Neural cell (in vitro differentiated cells): ENCODE data around the gene MED22. TPM values are rescaled to one million over a fixed set of nuclear protein-coding genes. Genes with fewer than 3 reads are reported as not detected.

Experiments used
- H2AFZ ChIP-seq: fragments of 200-600, 300-800 bp; sonication (generic), shearing (Covaris generic); 2 replicates; pipeline ENCODE4 v1.6.0; 2014; ENCODE audit warnings: low read depth, mild to moderate bottlenecking, antibody characterized with exemption, low read length, moderate library complexity
- H3F3A ChIP-seq: fragments of 200-600 bp; shearing (Covaris generic); 2 replicates; pipeline ENCODE4 v1.6.1; 2016; ENCODE audit warnings: mild to moderate bottlenecking, moderate library complexity, mixed read lengths, antibody characterized with exemption, low read length; ENCODE audit not compliant: insufficient read depth, poor library complexity, severe bottlenecking
- H3K27ac ChIP-seq: fragments of 200-600, 300-800 bp; sonication (generic), shearing (Covaris generic); 2 replicates; pipeline ENCODE4 v1.5.1; 2014; ENCODE audit warnings: mild to moderate bottlenecking, low read length, moderate library complexity
- H3K27me3 ChIP-seq: fragments of 300-800, 200-600 bp; sonication (generic), shearing (Covaris generic); 2 replicates; pipeline ENCODE4 v1.6.0; 2014; ENCODE audit warnings: mild to moderate bottlenecking, low read depth, low read length, moderate library complexity; ENCODE audit not compliant: insufficient read depth
- H3K36me3 ChIP-seq: fragments of 300-800, 200-600 bp; sonication (generic), shearing (Covaris generic); 2 replicates; pipeline ENCODE4 v1.5.1; 2014; ENCODE audit warnings: mild to moderate bottlenecking, antibody characterized with exemption, low read length, moderate library complexity; ENCODE audit not compliant: insufficient read depth
- H3K4me2 ChIP-seq: fragments of 300-800, 200-600 bp; sonication (generic), shearing (Covaris generic); 2 replicates; pipeline ENCODE4 v1.6.0; 2014; ENCODE audit warnings: mild to moderate bottlenecking, low read length
- H3K4me3 ChIP-seq: fragments of 300-800, 200-600 bp; sonication (generic), shearing (Covaris generic); 2 replicates; pipeline ENCODE4 v1.5.1; 2014; ENCODE audit warnings: mild to moderate bottlenecking, low read length, moderate library complexity
- H3K79me2 ChIP-seq: fragments of 200-600 bp; shearing (Covaris generic); replicated peaks from 2 replicates; pipeline ENCODE4 v1.6.0; 2014; ENCODE audit warnings: mild to moderate bottlenecking, low read length, moderate library complexity; ENCODE audit not compliant: insufficient read depth
- H3K9ac ChIP-seq: fragments of 300-800, 200-600 bp; sonication (generic), shearing (Covaris generic); 2 replicates; pipeline ENCODE4 v1.6.1; 2016; ENCODE audit warnings: mild to moderate bottlenecking, low read length, mixed read lengths
- H3K9me2 ChIP-seq: fragments of 200-600 bp; shearing (Covaris generic); 2 replicates; pipeline ENCODE4 v1.6.1; 2016; ENCODE audit warnings: mild to moderate bottlenecking, low read length, mixed read lengths; ENCODE audit not compliant: insufficient read depth
- H3K9me3 ChIP-seq: fragments of 200-600, 300-800 bp; sonication (generic), shearing (Covaris generic); 2 replicates; pipeline ENCODE4 v1.6.1; 2016; ENCODE audit warnings: mild to moderate bottlenecking, mixed run types, low read length, moderate library complexity, mixed read lengths
- H4K20me1 ChIP-seq: fragments of 200-600 bp; shearing (Covaris generic); 2 replicates; pipeline ENCODE4 v1.6.1; 2016; ENCODE audit warnings: mild to moderate bottlenecking, mixed run types; ENCODE audit not compliant: insufficient read depth
- EP300 ChIP-seq: fragments of 450-650 bp; conservative IDR thresholded peaks from 2 replicates; pipeline ENCODE4 v1.6.1; 2014; ENCODE audit warnings: antibody characterized with exemption, mild to moderate bottlenecking, moderate library complexity; ENCODE audit not compliant: poor library complexity, severe bottlenecking
- EZH2 ChIP-seq: fragments of 200-600, 300-800 bp; shearing (Covaris generic), sonication (generic); IDR thresholded peaks from 2 replicates; pipeline ENCODE4 v1.6.1; 2014; ENCODE audit warnings: antibody characterized with exemption, low read length, borderline replicate concordance, mild to moderate bottlenecking; ENCODE audit not compliant: insufficient read depth, poor library complexity, severe bottlenecking
- MXI1 ChIP-seq: fragments of 450-650 bp; conservative IDR thresholded peaks from 2 replicates; pipeline ENCODE4 v1.6.1; 2014; ENCODE audit warnings: antibody characterized with exemption, mild to moderate bottlenecking; ENCODE audit not compliant: poor library complexity, severe bottlenecking
- POLR2AphosphoS5 ChIP-seq: IDR thresholded peaks from 2 replicates; pipeline ENCODE4 v1.6.1; 2012
- RAD21 ChIP-seq: fragments of 450-650 bp; conservative IDR thresholded peaks from 2 replicates; pipeline ENCODE4 v1.6.1; 2014; ENCODE audit warnings: antibody characterized with exemption, mild to moderate bottlenecking, moderate library complexity
- SMC3 ChIP-seq: fragments of 450-650 bp; conservative IDR thresholded peaks from 2 replicates; pipeline ENCODE4 v1.6.1; 2014; ENCODE audit warnings: antibody characterized with exemption, mild to moderate bottlenecking, moderate library complexity; ENCODE audit not compliant: poor library complexity
- TAF1 ChIP-seq: IDR thresholded peaks from 2 replicates; pipeline ENCODE4 v1.6.1; 2012; ENCODE audit warnings: low read depth
- polyA plus RNA-seq: library from polyadenylated mRNA; depleted of rRNA; stranded (reverse); fragments of >200 nt; gene quantifications from 2 replicates; pipeline ENCODE4 v1.2.3, GENCODE V29; 2014
- TF ChIP-seq, protein P1 (sequence below): fragments of 450-650 bp; IDR thresholded peaks from 2 replicates; pipeline ENCODE4 v1.5.1; 2014; ENCODE audit warnings: antibody characterized with exemption, mild to moderate bottlenecking, moderate library complexity; ENCODE audit not compliant: poor library complexity, severe bottlenecking
- TF ChIP-seq, protein P2 (sequence below): IDR thresholded peaks from 2 replicates; pipeline ENCODE4 v1.6.1; 2012; ENCODE audit warnings: borderline replicate concordance

The MED22 gene
- polyA plus RNA-seq, 1 donor from 2014 or later = 57.5 TPM

DNA sequence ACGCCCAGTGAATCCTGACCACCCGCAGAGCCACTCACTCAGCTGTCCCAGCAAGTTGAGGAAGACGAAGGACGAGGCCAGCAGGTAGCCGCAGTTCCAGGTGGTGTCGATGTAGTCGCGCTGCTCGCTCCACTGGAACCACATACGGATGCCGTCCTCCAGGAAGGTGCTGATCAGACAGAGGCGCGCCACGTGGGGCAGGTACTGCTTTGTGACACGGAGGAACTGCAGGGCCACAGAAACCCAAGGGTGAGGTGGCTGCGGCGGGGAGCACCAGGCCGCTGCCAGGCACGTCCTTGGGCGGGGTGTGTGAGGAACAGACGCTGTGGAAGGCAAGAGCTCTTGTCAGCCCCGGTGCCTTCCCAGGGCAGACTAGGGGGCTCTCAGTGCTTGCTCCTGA lies 19.3 kb upstream of the MED22 start:
- no peaks in the 10 kb centered on the region for H3F3A ChIP-seq
- TF ChIP-seq EZH2 = no peak
- TF ChIP-seq, protein P1, sequence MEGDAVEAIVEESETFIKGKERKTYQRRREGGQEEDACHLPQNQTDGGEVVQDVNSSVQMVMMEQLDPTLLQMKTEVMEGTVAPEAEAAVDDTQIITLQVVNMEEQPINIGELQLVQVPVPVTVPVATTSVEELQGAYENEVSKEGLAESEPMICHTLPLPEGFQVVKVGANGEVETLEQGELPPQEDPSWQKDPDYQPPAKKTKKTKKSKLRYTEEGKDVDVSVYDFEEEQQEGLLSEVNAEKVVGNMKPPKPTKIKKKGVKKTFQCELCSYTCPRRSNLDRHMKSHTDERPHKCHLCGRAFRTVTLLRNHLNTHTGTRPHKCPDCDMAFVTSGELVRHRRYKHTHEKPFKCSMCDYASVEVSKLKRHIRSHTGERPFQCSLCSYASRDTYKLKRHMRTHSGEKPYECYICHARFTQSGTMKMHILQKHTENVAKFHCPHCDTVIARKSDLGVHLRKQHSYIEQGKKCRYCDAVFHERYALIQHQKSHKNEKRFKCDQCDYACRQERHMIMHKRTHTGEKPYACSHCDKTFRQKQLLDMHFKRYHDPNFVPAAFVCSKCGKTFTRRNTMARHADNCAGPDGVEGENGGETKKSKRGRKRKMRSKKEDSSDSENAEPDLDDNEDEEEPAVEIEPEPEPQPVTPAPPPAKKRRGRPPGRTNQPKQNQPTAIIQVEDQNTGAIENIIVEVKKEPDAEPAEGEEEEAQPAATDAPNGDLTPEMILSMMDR = no peak
- no peak for TF ChIP-seq TAF1
- TF ChIP-seq, protein P2, sequence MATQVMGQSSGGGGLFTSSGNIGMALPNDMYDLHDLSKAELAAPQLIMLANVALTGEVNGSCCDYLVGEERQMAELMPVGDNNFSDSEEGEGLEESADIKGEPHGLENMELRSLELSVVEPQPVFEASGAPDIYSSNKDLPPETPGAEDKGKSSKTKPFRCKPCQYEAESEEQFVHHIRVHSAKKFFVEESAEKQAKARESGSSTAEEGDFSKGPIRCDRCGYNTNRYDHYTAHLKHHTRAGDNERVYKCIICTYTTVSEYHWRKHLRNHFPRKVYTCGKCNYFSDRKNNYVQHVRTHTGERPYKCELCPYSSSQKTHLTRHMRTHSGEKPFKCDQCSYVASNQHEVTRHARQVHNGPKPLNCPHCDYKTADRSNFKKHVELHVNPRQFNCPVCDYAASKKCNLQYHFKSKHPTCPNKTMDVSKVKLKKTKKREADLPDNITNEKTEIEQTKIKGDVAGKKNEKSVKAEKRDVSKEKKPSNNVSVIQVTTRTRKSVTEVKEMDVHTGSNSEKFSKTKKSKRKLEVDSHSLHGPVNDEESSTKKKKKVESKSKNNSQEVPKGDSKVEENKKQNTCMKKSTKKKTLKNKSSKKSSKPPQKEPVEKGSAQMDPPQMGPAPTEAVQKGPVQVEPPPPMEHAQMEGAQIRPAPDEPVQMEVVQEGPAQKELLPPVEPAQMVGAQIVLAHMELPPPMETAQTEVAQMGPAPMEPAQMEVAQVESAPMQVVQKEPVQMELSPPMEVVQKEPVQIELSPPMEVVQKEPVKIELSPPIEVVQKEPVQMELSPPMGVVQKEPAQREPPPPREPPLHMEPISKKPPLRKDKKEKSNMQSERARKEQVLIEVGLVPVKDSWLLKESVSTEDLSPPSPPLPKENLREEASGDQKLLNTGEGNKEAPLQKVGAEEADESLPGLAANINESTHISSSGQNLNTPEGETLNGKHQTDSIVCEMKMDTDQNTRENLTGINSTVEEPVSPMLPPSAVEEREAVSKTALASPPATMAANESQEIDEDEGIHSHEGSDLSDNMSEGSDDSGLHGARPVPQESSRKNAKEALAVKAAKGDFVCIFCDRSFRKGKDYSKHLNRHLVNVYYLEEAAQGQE = no peak
- TF ChIP-seq RAD21 = no peak
- TF ChIP-seq MXI1 = no peak
- no peak for TF ChIP-seq SMC3
- TF ChIP-seq EP300 = no peak
- no peak for TF ChIP-seq POLR2AphosphoS5
- H3K4me3 ChIP-seq = no peak overlapping the region
- H4K20me1 ChIP-seq = no peaks in the 10 kb centered on the region
- no peak overlapping the region for H2AFZ ChIP-seq
- H3K79me2 ChIP-seq = peaks cover 22% of the 10 kb centered on the region
- no peak overlapping the region for H3K27ac ChIP-seq
- no peaks in the 10 kb centered on the region for H3K36me3 ChIP-seq
- no peak overlapping the region for H3K9ac ChIP-seq
- H3K9me3 ChIP-seq = no peaks in the 10 kb centered on the region
- no peaks in the 10 kb centered on the region for H3K9me2 ChIP-seq
- no peak overlapping the region for H3K4me2 ChIP-seq
- no peaks in the 10 kb centered on the region for H3K27me3 ChIP-seq

DNA sequence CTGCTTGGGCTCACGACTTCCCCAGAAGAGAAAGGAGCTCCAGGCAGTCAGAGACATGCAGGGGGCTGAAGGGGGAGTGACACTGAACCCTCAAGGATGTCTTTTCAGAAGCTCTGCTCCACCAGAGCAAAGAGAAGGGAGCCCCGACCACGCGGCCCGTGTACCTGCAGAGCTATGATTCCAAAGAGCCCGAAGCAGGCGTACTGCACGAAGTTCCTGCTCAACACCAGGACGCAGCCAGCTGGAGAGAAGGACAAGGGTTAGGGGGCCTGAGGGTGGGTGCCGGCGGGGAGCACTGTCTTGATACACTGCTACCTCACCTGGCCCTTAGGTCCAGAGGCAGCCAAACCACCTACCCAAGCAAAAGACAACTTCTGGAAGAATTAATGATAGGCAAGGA lies 18.5 kb upstream of the MED22 start:
- Histone ChIP-seq H3K27me3 (no peaks in the 10 kb centered on the region), H3K9ac (no peak overlapping the region), H4K20me1 (no peaks in the 10 kb centered on the region), H3K9me2 (no peaks in the 10 kb centered on the region), H3K27ac (no peak overlapping the region), H3K4me3 (no peak overlapping the region), H3K4me2 (no peak overlapping the region), H3K9me3 (no peaks in the 10 kb centered on the region), H3F3A (no peaks in the 10 kb centered on the region), H2AFZ (no peak overlapping the region), H3K36me3 (no peaks in the 10 kb centered on the region), H3K79me2 (peaks cover 17% of the 10 kb centered on the region)
- TF ChIP-seq EZH2 = no peak
- no peak for TF ChIP-seq MXI1
- TF ChIP-seq EP300 = no peak
- no peak for TF ChIP-seq POLR2AphosphoS5
- TF ChIP-seq, protein P1 = no peak
- TF ChIP-seq, protein P2 = no peak
- TF ChIP-seq TAF1 = no peak
- TF ChIP-seq SMC3 = no peak
- no peak for TF ChIP-seq RAD21
